ENCODE results near the gene CEP72.
"Not testable (repeated sequence)": the region's sequence is repeated elsewhere in the genome, so short reads cannot be mapped to it uniquely, and the experiment has no call there.

DNA sequence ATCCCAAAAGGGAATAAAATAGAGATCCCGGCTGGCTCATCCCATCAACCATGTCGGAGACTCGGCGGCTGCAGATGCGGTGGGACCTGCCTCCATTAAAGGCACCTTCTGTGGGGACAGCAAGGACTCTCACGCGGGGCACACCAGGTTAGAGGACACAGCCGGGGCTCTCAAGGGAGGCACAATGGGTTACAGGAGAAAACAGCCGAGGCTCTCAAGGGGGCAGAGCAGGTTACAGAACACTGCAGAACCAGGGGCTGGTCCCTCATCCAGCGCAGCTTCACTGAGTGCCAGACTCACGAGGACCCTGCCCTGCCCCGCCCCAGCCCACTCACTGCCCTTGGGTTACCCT lies 74.0 kb downstream of the CEP72 start:
- not testable (repeated sequence) for TF ChIP-seq CTCF (IDR thresholded peaks at IDR 0.05; ENCODE audit: low read depth, low read length); POLR2A (IDR thresholded peaks at IDR 0.05; ENCODE audit: extremely low read depth, insufficient read length); MAX (IDR thresholded peaks at IDR 0.05; ENCODE audit: low read depth, low read length)

All from NB4 (cell line).